ENCODE results near the gene NKTR.

- TF ChIP-seq CTCF (IDR thresholded peaks at IDR 0.05): no peak
- no peak for TF ChIP-seq POLR2A (IDR thresholded peaks at IDR 0.05)
Measured at GRCh38 chr3:42578054-42578453, 22.4 kb upstream of the NKTR start.

Data from lower leg skin (tissue), 3 donors.